ENCODE data around the gene LAMB4. TPM values are rescaled to one million over a fixed set of nuclear protein-coding genes. Genes with fewer than 3 reads are reported as not detected.

LAMB4 gene
- total and polyA plus RNA-seq, 2 of the 8 experiments (the other 6 are each of a cell fraction or from before 2014, with no cell fraction given) = not detected

- no peak for TF ChIP-seq EP300 (IDR thresholded peaks at IDR 0.05; ENCODE audit: borderline replicate concordance in 1 of 2, low read depth in 2 of 2, low read length in 2 of 2)
- TF ChIP-seq POLR2AphosphoS5 (IDR thresholded peaks at IDR 0.05; ENCODE audit: low read depth, low read length) = no peak
- TF ChIP-seq RBBP5 (IDR thresholded peaks at IDR 0.05; ENCODE audit: borderline replicate concordance, low read depth, low read length) = no peak
- no peak for TF ChIP-seq SP4 (IDR thresholded peaks at IDR 0.05; ENCODE audit: low read length)
- no peak for TF ChIP-seq GTF2F1 (IDR thresholded peaks at IDR 0.05; ENCODE audit: borderline replicate concordance, low read depth, low read length)
- TF ChIP-seq RFX5 (IDR thresholded peaks at IDR 0.05; ENCODE audit: borderline replicate concordance, low read depth, low read length) = no peak
- TF ChIP-seq SIRT6 (IDR thresholded peaks at IDR 0.05; ENCODE audit: low read length) = no peak
- no peak for TF ChIP-seq GABPA (IDR thresholded peaks at IDR 0.05; ENCODE audit: borderline replicate concordance, insufficient read depth, low read length)
- no peak for TF ChIP-seq JUN (IDR thresholded peaks at IDR 0.05; ENCODE audit: low read depth, low read length)
- no peak for TF ChIP-seq HDAC6 (IDR thresholded peaks at IDR 0.05; ENCODE audit: low read depth, low read length)
These were observed 12.6 kb upstream of the LAMB4 start (continued) for GRCh38 chr7:108142675-108143259.

Measured in H1 (cell line).